RKO (cell line): ENCODE results near the gene AGA.

Source experiments
- DNase-seq: peaks from one replicate; pipeline ENCODE4 v3.0.0-alpha.2; 2016; ENCODE audit warnings: low spot score

AGA gene

GRCh38 chr4:177386278-177386815, 55.9 kb downstream of the AGA start:
- DNase-seq, result no peak

GRCh38 chr4:177385576-177386277, 56.5 kb downstream of the AGA start:
- DNase-seq, result no peak

- DNase-seq, result no peak
Measured at GRCh38 chr4:177384856-177385397, 57.3 kb downstream of the AGA start.

- DNase-seq, result no peak
Measured at GRCh38 chr4:177381762-177382310, 60.4 kb downstream of the AGA start.
